IMR-90 (cell line): ENCODE results near the gene SETD3. TPM values are rescaled to one million over a fixed set of nuclear protein-coding genes. Genes with fewer than 3 reads are reported as not detected.

Experiments used
- ATAC-seq: fragments of 200-7000 bp; cut with Tn5 transposase; 2 replicates; pipeline ENCODE4 v1.9.1; 2020; ENCODE audit warnings: low read depth, mild to moderate bottlenecking, moderate library complexity
- BruUV-seq: library from RNA; stranded (reverse); fragments of 400-500 nt; replicated peaks from 2 replicates; lab custom pipeline; 2021; lab: Mats Ljungman, UMichigan
- CTCF ChIA-PET: fragments of 300-600 bp; formaldehyde crosslinking; extraction: SDS; loops from one replicate; lab custom pipeline; 2021; ENCODE audit warnings: antibody characterized with exemption; lab: Yijun Ruan, JAX
- POLR2A ChIA-PET: fragments of 300-600 bp; sonication (Branson Sonifier 250); formaldehyde crosslinking; loops from one replicate; lab custom pipeline; 2022; ENCODE audit warnings: antibody characterized with exemption; ENCODE audit not compliant: unreplicated experiment; lab: Charles Lee
- DNase-seq: peaks from one replicate; pipeline ENCODE4 v3.0.0; 2013
- H2AFZ ChIP-seq: replicated peaks from 2 replicates; pipeline ENCODE3; 2013; ENCODE audit warnings: low read length, mild to moderate bottlenecking; ENCODE audit not compliant: poor library complexity
- H2AK5ac ChIP-seq: 2 replicates; pipeline ENCODE4 v1.6.1; 2013; ENCODE audit warnings: low read depth, low read length, inconsistent platforms
- H2AK9ac ChIP-seq: replicated peaks from 2 replicates; pipeline ENCODE3; 2013; ENCODE audit warnings: mild to moderate bottlenecking, low read depth, low read length, moderate library complexity; ENCODE audit not compliant: poor library complexity
- H2BK120ac ChIP-seq: 2 replicates; pipeline ENCODE4 v1.6.1; 2013; ENCODE audit warnings: low read depth, low read length, inconsistent platforms
- H2BK15ac ChIP-seq: 3 replicates; pipeline ENCODE4 v1.6.1; 2013; ENCODE audit warnings: low read depth, low read length, inconsistent platforms
- H2BK20ac ChIP-seq: 2 replicates; pipeline ENCODE4 v1.6.1; 2013; ENCODE audit warnings: low read depth, mild to moderate bottlenecking, inconsistent platforms, low read length, moderate library complexity
- H2BK5ac ChIP-seq: 2 replicates; pipeline ENCODE4 v1.6.1; 2013; ENCODE audit warnings: mild to moderate bottlenecking, low read depth, low read length, inconsistent platforms; ENCODE audit not compliant: poor library complexity, severe bottlenecking
- H3K14ac ChIP-seq: replicated peaks from 2 replicates; pipeline ENCODE4 v1.6.1; 2013; ENCODE audit warnings: low read depth, low read length, inconsistent platforms
- H3K18ac ChIP-seq: 2 replicates; pipeline ENCODE4 v1.6.1; 2013; ENCODE audit warnings: low read depth, low read length, control low read depth
- H3K23ac ChIP-seq: 2 replicates; pipeline ENCODE4 v1.6.1; 2013; ENCODE audit warnings: low read depth, low read length, inconsistent platforms
- H3K27ac ChIP-seq: 2 replicates; pipeline ENCODE4 v1.5.1; 2013; ENCODE audit warnings: mild to moderate bottlenecking, control low read depth, low read length; ENCODE audit not compliant: insufficient read depth
- H3K27me3 ChIP-seq: 2 replicates; pipeline ENCODE4 v1.6.1; 2013; ENCODE audit warnings: low read length; ENCODE audit not compliant: control insufficient read depth, insufficient read depth
- H3K36me3 ChIP-seq: 2 replicates; pipeline ENCODE4 v1.6.1; 2013; ENCODE audit warnings: low read length, mixed read lengths; ENCODE audit not compliant: control insufficient read depth, insufficient read depth
- H3K4ac ChIP-seq: 2 replicates; pipeline ENCODE4 v1.6.1; 2013; ENCODE audit warnings: low read depth, low read length, inconsistent platforms
- H3K4me1 ChIP-seq: 2 replicates; pipeline ENCODE4 v1.6.1; 2013; ENCODE audit warnings: low read length, mixed read lengths; ENCODE audit not compliant: control insufficient read depth, insufficient read depth
- H3K4me2 ChIP-seq: 2 replicates; pipeline ENCODE4 v1.6.1; 2013; ENCODE audit warnings: low read depth, mild to moderate bottlenecking, control low read depth, low read length, moderate library complexity
- H3K4me3 ChIP-seq: 2 replicates; pipeline ENCODE4 v1.5.1; 2013; ENCODE audit warnings: low read depth, mild to moderate bottlenecking, control low read depth, low read length, moderate library complexity; ENCODE audit not compliant: insufficient read depth
- H3K56ac ChIP-seq: 2 replicates; pipeline ENCODE4 v1.6.1; 2013; ENCODE audit warnings: low read length, inconsistent platforms; ENCODE audit not compliant: insufficient read depth; ENCODE audit errors: extremely low read depth
- H3K79me1 ChIP-seq, 2 experiments: 2 replicates each; pipeline ENCODE4 v1.6.1; 2013; ENCODE audit warnings: low read length in 2 of 2, inconsistent platforms in 1 of 2, low read depth in 1 of 2
- H3K9ac ChIP-seq: 2 replicates; pipeline ENCODE4 v1.6.1; 2013; ENCODE audit warnings: low read depth, low read length, control low read depth
- H3K9me1 ChIP-seq: 2 replicates; pipeline ENCODE4 v1.6.1; 2013; ENCODE audit warnings: low read length, inconsistent platforms; ENCODE audit not compliant: insufficient read depth
- H3K9me3 ChIP-seq: 2 replicates; pipeline ENCODE4 v1.6.1; 2013; ENCODE audit warnings: low read length; ENCODE audit not compliant: control insufficient read depth, insufficient read depth
- H4K20me1 ChIP-seq: 2 replicates; pipeline ENCODE4 v1.6.1; 2013; ENCODE audit warnings: low read length, inconsistent platforms; ENCODE audit not compliant: insufficient read depth
- H4K5ac ChIP-seq: 2 replicates; pipeline ENCODE4 v1.6.1; 2013; ENCODE audit warnings: mild to moderate bottlenecking, low read depth, low read length, control low read depth
- H4K8ac ChIP-seq, 2 experiments: 2 replicates each; pipeline ENCODE4 v1.6.1; 2013; ENCODE audit warnings: low read depth in 2 of 2, low read length in 2 of 2, control low read depth in 1 of 2, inconsistent platforms in 1 of 2
- H4K91ac ChIP-seq: 2 replicates; pipeline ENCODE4 v1.6.1; 2013; ENCODE audit warnings: low read depth, low read length, inconsistent platforms; ENCODE audit not compliant: insufficient read depth
- BHLHE40 ChIP-seq: fragments of 150-350 bp; IDR thresholded peaks from 2 replicates; pipeline ENCODE4 v1.6.1; 2016; ENCODE audit warnings: mild to moderate bottlenecking, low read depth, low read length
- CHD1 ChIP-seq: IDR thresholded peaks from 2 replicates; pipeline ENCODE4 v1.6.1; 2012; ENCODE audit warnings: low read depth, low read length, improper control_type of control experiment
- MXI1 ChIP-seq: IDR thresholded peaks from 2 replicates; pipeline ENCODE4 v1.6.1; 2012; ENCODE audit warnings: low read depth, mild to moderate bottlenecking, low read length, moderate library complexity, borderline replicate concordance
- NFE2L2 ChIP-seq: fragments of 150-350 bp; IDR thresholded peaks from 2 replicates; pipeline ENCODE4 v1.6.1; 2016; ENCODE audit warnings: low read depth, mild to moderate bottlenecking, low read length
- POLR2A ChIP-seq: IDR thresholded peaks from 2 replicates; pipeline ENCODE4 v1.6.1; 2012; ENCODE audit warnings: mild to moderate bottlenecking, low read depth, low read length
- USF2 ChIP-seq: fragments of 150-350 bp; IDR thresholded peaks from 2 replicates; pipeline ENCODE4 v1.6.1; 2017; ENCODE audit warnings: mild to moderate bottlenecking, antibody characterized with exemption, low read length, low read depth
- WGBS, 2 experiments: methylation state at CpG; one replicate each; pipeline versions ENCODE4 v1.1.5 to v1.1.7; 2013; ENCODE audit warnings: missing lambda C conversion rate in 2 of 2; ENCODE audit not compliant: insufficient read length in 1 of 2; ENCODE audit errors: extremely low coverage in 2 of 2; 5-methylcytosine and 5-hydroxymethylcytosine counted together
- dilution Hi-C: fragments of 300-500 bp; cut with HindIII; formaldehyde crosslinking; loops from one replicate; pipeline ENCODE4 v1.14.3; 2018; ENCODE audit warnings: low sequenced_read_pairs; ENCODE audit not compliant: unreplicated experiment
- in situ Hi-C: fragments of 300-500 bp; cut with MboI; formaldehyde crosslinking; loops from 3 replicates; pipeline ENCODE4 v1.14.3; 2019; ENCODE audit warnings: low sequenced_read_pairs, inconsistent platforms, mixed read lengths
- intact Hi-C: fragments of 100-400 bp; cut with micrococcal nuclease; formaldehyde crosslinking; loops from 2 replicates; pipeline ENCODE4 v1.10.0; 2022
- polyA plus RNA-seq, 3 experiments: library from polyadenylated mRNA; depleted of rRNA; stranded (reverse); fragments of >200 nt; gene quantifications; 2 replicates each; pipeline ENCODE4 v1.2.3, GENCODE V29; 2012; ENCODE audit warnings: low replicate concordance in 1 of 3
- total RNA-seq: library from RNA; depleted of rRNA; stranded (reverse); fragments of >200 nt; gene quantifications from 2 replicates; pipeline ENCODE4 v1.2.3, GENCODE V29; 2012
- TF ChIP-seq, protein P1 (sequence below): conservative IDR thresholded peaks from 2 replicates; pipeline ENCODE4 v1.5.1; 2012; ENCODE audit warnings: mild to moderate bottlenecking, low read depth, low read length, improper control_type of control experiment

Gene SETD3
- total and polyA plus RNA-seq, 2 of the 4 experiments (the other 2 are of a cell fraction), result 18.8 to 31.9 TPM

- H2BK15ac ChIP-seq, result no peak overlapping the region
- no peaks in the 10 kb centered on the region for H3K9me1 ChIP-seq
- no peak overlapping the region for H3K9ac ChIP-seq
- H3K36me3 ChIP-seq, result peaks cover 29% of the 10 kb centered on the region
- no peaks in the 10 kb centered on the region for H3K9me3 ChIP-seq
- no peak overlapping the region for H3K18ac ChIP-seq
- no peak overlapping the region for H2AK5ac ChIP-seq
- no peak overlapping the region for H3K4me3 ChIP-seq
- CTCF ChIA-PET, result interaction anchor here (1.5 to 3.0 kb wide), 2 partner anchors 10 to 13 kb away, joined by 5 to 11 read pairs; no protein-coding TSS in a partner anchor
- no peak for TF ChIP-seq NFE2L2
- TF ChIP-seq MXI1, result no peak
- no peak for TF ChIP-seq BHLHE40
- TF ChIP-seq POLR2A, result no peak
- no peak for TF ChIP-seq CHD1
- TF ChIP-seq USF2, result no peak
- TF ChIP-seq, protein P1, sequence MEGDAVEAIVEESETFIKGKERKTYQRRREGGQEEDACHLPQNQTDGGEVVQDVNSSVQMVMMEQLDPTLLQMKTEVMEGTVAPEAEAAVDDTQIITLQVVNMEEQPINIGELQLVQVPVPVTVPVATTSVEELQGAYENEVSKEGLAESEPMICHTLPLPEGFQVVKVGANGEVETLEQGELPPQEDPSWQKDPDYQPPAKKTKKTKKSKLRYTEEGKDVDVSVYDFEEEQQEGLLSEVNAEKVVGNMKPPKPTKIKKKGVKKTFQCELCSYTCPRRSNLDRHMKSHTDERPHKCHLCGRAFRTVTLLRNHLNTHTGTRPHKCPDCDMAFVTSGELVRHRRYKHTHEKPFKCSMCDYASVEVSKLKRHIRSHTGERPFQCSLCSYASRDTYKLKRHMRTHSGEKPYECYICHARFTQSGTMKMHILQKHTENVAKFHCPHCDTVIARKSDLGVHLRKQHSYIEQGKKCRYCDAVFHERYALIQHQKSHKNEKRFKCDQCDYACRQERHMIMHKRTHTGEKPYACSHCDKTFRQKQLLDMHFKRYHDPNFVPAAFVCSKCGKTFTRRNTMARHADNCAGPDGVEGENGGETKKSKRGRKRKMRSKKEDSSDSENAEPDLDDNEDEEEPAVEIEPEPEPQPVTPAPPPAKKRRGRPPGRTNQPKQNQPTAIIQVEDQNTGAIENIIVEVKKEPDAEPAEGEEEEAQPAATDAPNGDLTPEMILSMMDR, result no peak
- no peaks in the 10 kb centered on the region for H3K4me1 ChIP-seq
- POLR2A ChIA-PET, result no interaction called here
- no peak overlapping the region for H2AK9ac ChIP-seq
- H3K79me1 ChIP-seq, result no peaks in the 10 kb centered on the region
- H2BK120ac ChIP-seq, result no peak overlapping the region
- no peaks in the 10 kb centered on the region for H3K27me3 ChIP-seq
- in situ Hi-C loops, result no loop called here
- H2BK5ac ChIP-seq, result no peak overlapping the region
- 93% methylated on average over 3 of the region's 10 CpGs; no CpG with 5 or more reads in 1 of the 2 experiments for WGBS, 2 experiments
- H2AFZ ChIP-seq, result no peak overlapping the region
- no peak overlapping the region for H3K14ac ChIP-seq
- DNase-seq (no peak), ATAC-seq (no peak)
- dilution Hi-C loops, result no loop called here
- H4K91ac ChIP-seq, result no peak overlapping the region
- H4K8ac ChIP-seq, result no peak overlapping the region
- intact Hi-C loops, result no loop called here
- no peak overlapping the region for H4K5ac ChIP-seq
- no TSS peak for BruUV-seq
- H3K4ac ChIP-seq, result no peak overlapping the region
- no peaks in the 10 kb centered on the region for H4K20me1 ChIP-seq
- H2BK20ac ChIP-seq, result no peak overlapping the region
- H3K4me2 ChIP-seq, result no peak overlapping the region
- H3K56ac ChIP-seq, result no peak overlapping the region
- H3K27ac ChIP-seq, result no peak overlapping the region
- no peak overlapping the region for H3K23ac ChIP-seq
Measured at GRCh38 chr14:99402950-99403349, 77.7 kb downstream of the SETD3 start.
